ENCODE measurements around the gene MSTO1. TPM values are rescaled to one million over a fixed set of nuclear protein-coding genes. Genes with fewer than 3 reads are reported as not detected.
"Not testable (repeated sequence)": the region's sequence is repeated elsewhere in the genome, so short reads cannot be mapped to it uniquely, and the experiment has no call there.

The MSTO1 gene
- total RNA-seq, 1 donor from 2014 or later: 56.6 TPM

DNA sequence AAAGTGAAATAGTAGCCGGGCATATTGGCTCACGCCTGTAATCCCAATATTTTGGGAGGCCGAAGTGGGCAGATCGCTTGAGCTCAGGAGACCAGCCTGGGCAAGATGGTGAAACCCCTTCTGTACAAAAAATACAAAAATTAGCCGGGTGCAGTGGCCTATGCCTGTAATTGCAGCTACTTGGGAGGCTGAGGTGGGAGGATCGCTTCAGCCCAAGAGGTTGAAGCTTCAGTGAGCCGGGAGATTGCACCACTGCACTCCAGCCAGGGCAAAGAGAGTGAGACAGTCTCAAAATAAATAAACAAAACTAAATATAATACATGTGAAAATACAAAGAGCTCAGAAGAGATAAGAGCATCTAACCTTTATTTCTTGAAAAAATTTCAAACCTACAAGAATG is 2.3 kb upstream of the MSTO1 start:
- DNase-seq (ENCODE audit: low spot score) (no peak), ATAC-seq (no peak)
- intact Hi-C loops (cut with DNase I): no loop called here

DNA sequence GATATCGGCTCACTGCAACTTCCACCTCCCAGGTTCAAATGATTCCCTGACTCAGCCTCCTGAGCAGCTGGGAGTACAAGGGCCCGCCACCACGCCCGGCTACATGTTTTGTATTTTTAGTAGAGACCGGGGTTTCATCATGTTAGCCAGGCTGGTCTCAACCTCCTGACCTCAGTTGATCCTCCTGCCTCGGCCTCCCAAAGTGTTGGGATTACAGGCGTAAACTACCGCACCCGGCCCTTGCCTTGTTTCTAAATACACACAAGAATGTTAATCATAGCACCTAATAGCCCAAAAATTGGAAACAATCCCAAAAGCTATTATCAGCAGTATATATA is 1.2 kb upstream of the MSTO1 start:
- DNase-seq (ENCODE audit: low spot score) (no peak), ATAC-seq (no peak)
- intact Hi-C loops (cut with DNase I): no loop called here

DNA sequence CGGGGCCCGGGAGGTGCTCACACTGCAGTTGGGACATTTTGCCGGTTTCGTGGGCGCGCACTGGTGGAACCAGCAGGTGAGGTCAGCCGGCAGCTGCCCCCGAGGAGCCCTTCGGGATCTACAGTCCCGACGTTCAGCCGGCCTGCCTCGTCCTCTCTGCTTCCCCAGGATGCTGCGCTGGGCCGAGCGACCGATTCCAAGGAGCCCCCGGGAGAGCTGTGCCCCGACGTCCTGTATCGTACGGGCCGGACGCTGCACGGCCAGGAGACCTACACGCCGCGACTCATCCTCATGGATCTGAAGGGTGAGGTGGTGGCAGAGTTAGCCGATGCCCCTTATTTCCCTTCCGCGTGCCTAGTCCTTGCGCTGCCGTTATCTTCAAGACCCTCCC is 234 bp downstream of the MSTO1 start:
- DNase-seq (ENCODE audit: low spot score); intact Hi-C loops (cut with DNase I): not testable (repeated sequence)
- peak; percentile 43 for ATAC-seq

DNA sequence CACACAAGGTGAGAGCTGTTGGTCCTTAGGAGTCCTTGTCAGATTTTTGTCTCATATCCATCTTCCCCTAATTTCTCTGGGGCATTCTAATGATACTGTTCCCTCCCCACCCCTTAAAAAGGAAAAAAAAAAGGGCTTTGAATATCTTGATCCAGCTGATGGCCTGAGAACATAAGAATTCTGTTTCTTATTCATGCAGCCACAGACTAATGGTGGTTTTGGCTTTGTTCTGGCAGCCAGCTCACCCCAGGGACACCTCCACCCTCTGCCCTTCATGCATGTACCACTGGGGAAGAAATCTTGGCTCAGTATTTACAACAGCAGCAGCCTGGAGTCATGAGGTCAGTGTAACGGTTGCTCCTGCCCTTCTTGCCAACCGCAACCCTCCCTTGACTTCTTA is 3.2 kb downstream of the MSTO1 start:
- ATAC-seq; DNase-seq (ENCODE audit: low spot score); intact Hi-C loops (cut with DNase I): not testable (repeated sequence)

DNA sequence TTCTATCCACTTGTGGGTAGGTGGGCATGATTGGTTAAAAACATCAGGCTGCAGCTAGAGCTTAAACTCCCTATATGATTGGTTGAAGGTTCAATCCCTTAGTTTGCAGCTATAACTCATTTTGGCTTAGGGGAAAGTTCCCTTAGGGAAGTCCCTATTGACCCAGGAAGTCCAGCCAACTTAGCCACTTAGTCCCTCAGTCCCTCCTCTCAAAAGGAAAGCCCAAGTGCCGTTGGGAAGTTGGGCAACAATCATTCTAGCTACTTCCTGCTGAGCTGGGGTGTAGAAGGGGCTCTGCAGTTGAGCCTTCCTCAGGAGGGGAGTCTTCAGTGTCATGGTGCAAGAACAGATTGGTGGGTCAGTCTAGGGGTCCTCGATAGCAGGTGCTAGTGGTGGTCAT is 12.2 kb downstream of the MSTO1 start:
- no peak for ATAC-seq
- no peak for DNase-seq (ENCODE audit: low spot score)
- intact Hi-C loops (cut with DNase I): no loop called here

DNA sequence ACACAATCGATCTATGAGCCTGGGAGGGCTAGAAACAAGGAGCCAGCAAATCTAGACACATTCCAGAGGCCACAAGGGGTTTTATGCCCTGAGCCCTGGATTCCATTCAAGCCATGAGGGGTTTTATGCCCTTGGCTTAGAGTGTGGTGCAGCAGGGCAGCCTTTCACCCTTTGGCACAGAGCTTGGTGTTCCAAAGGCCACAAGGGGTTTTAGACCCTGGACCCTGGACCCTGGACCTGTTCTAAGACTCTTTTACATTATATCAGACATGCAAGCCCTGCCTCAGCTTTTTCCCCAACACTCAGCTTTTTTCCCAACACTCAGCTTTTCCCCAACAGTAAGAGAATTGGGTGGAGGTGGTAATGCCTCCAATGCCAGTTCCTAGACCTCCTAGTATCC is 13.3 kb downstream of the MSTO1 start:
- DNase-seq (ENCODE audit: low spot score) (no peak), ATAC-seq (no peak)
- intact Hi-C loops (cut with DNase I): no loop called here

DNA sequence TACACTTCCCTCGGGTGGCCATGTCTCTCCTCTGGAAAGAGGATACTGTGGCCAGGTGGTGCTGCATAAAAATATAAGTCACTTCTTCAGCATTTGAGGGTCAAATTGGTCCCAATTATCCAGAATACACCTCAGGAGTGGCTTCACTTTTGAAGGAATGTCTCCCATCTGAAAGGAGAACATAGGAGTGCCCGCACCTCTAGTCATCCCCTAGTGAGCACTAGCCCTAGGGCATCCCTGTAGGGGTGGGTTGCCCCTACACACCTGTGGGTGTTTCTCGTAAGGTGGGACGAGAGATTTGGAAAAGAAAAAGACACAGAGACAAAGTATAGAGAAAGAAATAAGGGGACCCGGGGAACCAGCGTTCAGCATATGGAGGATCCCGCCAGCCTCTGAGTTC is 16.4 kb downstream of the MSTO1 start:
- DNase-seq (ENCODE audit: low spot score); intact Hi-C loops (cut with DNase I); ATAC-seq: not testable (repeated sequence)

DNA sequence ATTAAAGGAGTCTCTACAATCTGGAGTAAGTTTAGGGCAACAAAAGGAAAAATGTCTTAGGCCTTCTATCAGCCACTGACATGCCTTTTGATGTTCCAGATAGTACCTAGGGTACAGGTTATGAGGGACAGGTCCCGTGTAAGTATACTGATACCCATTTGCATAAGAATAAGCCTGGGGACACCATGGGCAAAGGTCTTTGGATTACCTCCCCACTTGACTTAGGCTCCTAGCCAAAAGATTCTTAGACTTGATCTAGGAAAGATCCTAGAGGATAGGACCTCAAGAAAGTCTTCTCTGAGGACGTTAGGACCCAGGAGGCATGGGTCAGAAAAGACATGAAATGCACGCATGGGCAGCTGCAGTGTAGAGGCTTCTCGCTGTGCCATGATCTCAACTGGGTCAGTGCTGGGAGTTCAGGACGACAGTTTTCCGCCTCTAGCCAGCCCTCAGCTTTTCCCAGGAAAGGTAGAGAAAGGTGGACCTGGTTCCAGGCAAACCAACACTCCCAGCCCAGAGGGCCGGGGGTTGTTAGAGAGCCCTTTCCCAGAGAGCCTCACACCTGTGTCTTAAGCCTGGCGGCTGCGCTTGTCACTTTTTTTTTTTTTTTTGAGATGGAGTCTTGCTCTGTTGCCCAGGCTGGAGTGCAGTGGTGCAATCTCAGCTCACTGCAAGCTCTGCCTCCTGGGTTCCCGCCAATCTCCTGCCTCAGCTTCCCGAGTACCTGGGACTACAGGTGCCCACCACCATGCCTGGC is 26.6 kb downstream of the MSTO1 start:
- intact Hi-C loops (cut with DNase I): no loop called here
- ATAC-seq: no peak
- no peak for DNase-seq (ENCODE audit: low spot score)

DNA sequence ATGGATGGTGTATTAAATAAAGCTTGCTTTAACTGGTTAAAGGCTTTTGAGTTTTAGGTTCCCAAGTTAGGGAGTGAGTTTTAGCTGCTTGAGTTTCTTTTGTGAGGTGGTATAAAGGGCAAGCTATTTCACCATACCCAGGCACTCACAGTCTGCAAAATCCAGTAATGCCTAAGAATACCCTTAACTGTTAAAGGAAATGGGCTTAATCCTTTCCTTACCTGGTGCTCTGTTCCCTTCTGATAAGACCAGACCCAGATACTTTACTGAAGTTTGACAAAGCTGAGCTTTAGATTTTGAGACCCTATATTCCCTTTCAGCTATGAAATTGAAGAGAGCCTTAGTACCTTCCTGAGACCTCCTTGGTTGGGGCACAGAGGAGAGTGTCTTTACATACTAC is 30.3 kb downstream of the MSTO1 start:
- intact Hi-C loops (cut with DNase I): no loop called here
- ATAC-seq (no peak), DNase-seq (ENCODE audit: low spot score) (no peak)

DNA sequence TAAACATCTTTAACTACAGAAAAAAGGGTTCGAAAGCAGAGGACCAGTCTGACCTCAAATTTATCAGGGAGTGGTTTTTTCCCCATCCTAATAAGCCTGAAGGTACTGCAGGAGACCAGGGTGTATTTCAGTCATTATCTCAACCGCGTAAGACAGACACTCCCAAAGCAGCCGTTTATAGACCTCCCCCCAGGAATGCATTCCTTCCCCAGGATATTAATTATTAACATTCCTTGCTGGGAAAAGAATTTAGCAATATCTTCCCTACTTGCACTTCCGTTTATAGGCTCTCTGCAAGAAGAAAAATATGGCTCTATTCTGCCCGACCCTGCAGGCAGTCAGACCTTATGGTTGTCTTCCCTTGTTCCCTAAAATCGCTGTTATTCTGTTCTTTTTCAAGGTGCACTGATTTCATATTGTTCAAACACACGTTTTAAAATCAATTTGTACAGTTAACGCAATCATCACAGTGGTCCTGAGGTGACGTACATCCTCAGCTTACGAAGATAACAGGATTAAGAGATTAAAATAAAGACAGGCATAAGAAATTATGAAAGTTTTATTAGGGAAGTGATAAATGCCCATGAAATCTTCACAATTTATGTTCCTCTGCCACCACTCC is 32.7 kb downstream of the MSTO1 start:
- intact Hi-C loops (cut with DNase I); DNase-seq (ENCODE audit: low spot score); ATAC-seq: not testable (repeated sequence)

DNA sequence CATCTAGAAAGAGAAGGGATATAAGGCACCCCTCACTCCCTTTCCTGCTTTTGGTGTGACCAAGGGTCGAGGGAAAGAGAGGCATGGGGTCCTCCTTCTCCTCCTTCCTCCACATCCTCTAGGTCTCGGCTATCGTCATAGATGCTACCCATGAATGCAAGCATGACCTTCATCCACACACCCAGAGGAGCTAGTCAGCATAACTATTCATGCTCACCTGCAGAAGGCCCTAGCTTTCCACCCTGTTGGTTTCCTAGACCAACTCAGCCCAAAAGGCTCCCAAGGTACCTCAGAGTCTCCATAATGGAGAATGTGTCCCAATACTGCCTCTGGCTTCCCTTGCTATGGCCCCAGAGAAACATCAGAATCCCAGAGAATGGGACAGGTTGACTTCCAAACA is 33.2 kb downstream of the MSTO1 start:
- intact Hi-C loops (cut with DNase I): no loop called here
- ATAC-seq (no peak), DNase-seq (ENCODE audit: low spot score) (no peak)

DNA sequence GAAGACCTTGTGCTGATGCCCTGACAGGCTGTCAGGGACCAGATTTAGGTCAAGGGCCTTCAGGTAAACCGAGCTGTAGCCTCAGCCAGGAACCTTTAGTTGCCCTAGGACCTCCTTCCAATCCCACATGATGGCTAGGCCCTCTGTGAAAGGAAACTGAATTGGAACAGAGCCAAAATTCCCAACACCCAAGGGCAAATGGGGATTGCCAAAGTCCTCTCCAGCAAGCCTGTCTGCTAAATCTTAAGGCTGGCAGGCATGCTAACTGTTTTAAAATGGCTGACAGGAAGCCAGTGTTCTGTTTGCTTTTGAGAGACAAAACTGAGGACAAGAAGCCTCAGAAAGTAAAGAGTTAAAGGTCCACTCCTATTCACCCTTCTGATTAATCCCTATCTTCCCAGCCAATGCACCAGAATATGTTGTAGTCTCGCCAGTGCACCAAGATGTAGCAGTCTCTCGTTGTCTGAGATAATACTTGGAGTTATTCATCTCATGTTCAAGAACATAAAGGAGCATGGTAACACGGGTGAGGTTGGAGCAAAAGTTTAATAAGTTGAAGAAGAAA is 35.1 kb downstream of the MSTO1 start:
- intact Hi-C loops (cut with DNase I): no loop called here
- DNase-seq (ENCODE audit: low spot score) (no peak), ATAC-seq (no peak)

DNA sequence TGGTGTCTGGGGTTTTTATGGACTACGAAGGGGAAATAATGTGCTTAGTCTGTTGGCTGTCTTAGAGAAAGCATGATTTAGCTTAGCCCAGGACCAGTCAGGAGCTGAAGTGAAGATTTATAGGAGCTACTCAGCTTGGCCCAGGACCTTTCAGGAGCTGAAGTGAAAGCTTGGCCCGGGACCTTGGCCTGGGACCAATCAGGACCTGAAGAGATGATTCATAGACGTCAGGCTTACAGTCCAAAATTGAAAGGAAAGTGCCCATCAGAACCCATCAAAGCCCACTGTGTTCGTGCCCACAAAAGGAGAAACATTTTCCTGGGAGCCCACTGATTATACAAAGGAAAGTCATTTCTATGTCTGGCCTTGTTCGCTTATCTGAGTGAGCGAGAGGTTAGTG is 35.6 kb downstream of the MSTO1 start:
- intact Hi-C loops (cut with DNase I): no loop called here
- ATAC-seq (peak; percentile 51), DNase-seq (ENCODE audit: low spot score) (no peak)

DNA sequence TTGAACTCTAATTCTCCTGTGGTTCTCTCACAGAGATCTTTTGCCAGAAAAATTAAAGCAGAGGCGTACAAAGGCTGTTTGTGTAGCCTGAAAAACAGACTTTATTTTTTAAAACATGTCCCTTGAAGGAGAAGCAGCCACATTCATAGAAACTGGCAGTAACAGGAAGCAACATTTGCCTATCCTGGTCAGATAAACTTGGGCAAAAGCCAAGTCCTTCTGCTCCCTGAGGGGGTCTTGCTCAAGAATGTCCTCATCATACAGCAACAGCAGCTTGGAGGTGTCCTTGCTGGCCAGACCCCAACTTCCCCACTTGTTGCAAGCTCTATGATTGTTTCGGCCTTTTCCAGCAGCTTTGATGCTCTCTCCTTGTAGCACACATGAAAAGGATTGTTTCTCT is 36.3 kb downstream of the MSTO1 start:
- intact Hi-C loops (cut with DNase I): no loop called here
- DNase-seq (ENCODE audit: low spot score) (no peak), ATAC-seq (peak; percentile 83)

DNA sequence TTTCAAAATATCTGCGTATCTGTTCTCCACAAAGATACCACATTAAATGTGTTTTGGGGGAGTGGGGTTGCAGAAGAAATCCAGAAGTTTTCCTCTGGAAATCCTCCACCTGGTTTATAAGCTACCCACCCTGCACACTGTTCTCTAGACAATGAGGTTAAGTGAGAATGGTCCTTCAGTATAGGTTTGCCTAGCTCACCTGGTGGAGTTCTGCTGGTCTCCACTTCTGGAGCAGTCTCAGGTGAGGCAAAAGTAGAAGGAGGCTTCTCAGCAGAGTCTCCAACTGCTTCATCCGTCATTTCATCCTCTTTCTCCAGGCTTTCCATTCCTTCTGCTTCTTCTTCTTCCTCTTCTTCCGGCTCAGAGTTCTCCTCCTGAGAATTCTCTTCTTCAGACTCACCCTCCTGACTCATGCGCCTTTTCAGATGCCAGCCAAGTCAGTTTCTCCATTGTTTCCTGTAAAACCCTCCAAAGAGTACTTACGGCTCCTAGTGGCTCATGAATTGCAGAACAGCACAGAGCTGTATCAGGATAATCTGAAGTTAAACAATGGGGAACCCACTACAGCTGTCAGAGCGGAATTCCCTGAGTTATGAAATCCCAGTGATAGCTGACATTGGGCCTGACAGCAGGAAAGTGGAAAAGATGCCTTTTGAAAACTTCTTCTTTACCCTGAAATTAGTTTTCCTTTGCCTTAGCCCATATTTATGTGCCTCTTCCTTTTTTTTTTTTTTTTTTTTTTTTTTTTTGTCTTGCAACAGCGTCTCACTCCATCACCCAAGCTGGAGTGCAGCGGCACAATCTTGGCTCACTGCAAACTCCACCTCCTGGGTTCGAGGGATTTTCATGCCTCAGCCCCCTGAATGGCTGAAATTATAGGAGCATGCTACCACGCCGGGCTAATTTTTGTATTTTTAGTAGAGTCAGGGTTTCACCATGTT is 38.5 kb downstream of the MSTO1 start:
- DNase-seq (ENCODE audit: low spot score): no peak
- intact Hi-C loops (cut with DNase I): no loop called here
- ATAC-seq: peak; percentile 85

DNA sequence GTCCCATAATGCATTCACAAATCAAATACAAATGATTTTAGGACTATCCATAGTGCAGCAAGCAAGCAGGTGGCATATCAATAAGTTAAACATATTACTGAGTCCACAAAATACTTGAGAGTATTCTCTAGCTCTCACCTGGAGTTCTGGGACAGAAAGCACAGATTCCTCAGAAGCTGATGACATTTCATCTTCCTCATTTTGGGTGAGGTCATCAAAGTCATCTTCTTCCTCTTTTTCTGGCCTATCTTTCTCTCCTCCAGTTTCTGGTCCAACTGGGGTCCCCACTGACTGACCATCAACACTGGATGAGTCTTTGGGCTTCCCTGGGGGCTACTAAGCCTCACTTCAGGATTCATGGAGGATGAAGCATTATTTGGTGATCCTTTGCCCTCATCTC is 39.7 kb downstream of the MSTO1 start:
- intact Hi-C loops (cut with DNase I): no loop called here
- no peak for ATAC-seq
- no peak for DNase-seq (ENCODE audit: low spot score)

DNA sequence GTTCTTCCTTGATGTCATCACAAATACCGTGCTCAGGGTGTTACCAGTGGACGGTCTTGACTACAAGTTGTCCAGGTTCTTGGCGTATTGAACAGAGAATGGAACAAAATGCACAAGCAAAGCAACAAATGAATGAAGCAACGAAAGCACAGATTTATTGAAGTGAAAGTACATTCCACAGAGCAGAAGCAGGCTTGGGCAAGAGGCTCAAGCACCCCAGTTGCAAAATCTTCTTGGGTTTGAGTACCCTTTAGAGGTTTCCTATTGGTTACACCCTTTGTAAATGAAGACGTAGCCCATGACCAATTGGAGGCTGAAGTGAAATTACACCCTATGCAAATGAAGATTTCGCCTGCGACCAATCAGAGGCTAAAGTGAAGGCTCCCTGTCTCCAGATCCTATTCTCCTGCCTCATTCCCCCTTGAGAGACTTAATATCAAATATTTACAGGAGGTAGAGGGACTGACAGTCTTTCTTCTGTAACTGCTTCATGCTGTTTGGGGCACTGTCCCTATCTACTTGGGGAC is 40.3 kb downstream of the MSTO1 start:
- DNase-seq (ENCODE audit: low spot score) (no peak), ATAC-seq (no peak)
- intact Hi-C loops (cut with DNase I): no loop called here

DNA sequence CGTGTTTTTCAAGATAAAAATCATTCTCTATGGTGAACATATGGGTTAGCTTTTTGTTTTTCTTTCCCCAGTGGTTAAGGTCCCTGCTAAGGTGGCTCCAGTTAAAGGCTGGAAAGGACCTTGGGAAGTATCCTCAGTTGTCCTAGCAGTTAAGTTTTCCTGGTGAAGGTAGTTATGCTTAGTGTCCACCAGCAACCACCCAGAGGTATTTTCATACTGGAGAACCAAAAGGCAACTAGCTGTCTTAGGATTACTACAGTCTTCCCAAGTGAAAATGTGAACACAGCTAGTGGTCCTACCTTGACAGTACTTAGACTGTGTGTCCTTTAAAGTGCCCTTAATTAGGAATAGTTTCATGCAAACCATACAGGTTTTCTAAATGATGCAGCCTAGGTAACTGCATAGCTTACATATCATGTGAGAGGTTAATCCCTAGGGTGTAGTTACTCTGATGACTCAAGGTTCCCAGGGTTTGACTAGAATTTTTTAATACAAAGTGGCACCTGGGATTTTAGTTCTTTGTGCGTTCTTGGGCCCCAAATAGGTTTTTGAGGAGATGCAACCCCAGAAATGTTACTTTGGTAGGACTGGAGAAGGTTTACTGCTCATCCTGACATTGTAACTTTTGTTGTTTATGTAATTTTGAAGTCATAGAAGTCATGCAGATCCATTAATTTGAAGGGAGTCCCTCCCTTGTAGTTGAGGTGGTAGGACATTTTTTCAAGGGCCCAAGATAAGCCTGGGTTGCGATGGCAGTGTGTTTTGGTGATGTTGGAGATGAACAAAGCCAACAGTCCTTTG is 42.0 kb downstream of the MSTO1 start:
- no peak for DNase-seq (ENCODE audit: low spot score)
- ATAC-seq: no peak
- intact Hi-C loops (cut with DNase I): no loop called here

DNA sequence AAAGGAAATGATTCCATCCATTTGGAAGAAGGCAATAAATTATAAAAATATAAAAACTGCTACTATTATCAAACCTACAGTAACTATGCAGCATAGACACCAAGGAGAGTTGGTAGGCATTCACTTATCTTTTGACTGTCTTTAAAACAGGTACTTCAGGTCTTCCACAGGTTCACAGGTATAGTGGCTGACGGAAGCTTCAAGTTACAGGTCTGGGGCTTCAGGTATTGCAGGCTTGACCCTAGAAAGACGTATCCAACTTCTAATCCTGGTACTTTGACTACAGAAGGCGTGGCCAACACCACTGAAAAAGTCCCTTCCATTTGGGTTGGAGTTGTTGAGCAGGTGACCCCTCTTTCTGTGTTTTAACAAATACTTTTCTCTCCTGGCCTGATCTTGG is 42.9 kb downstream of the MSTO1 start:
- no peak for ATAC-seq
- no peak for DNase-seq (ENCODE audit: low spot score)
- intact Hi-C loops (cut with DNase I): no loop called here

Data from sciatic nerve (tissue), 2 donors.